HepG2 (cell line): Measurements from ENCODE around the gene NPW. TPM values are rescaled to one million over a fixed set of nuclear protein-coding genes. Genes with fewer than 3 reads are reported as not detected.
A peak's percentile ranks its signal among the peaks of the same experiment; 100 is the strongest.

ENCODE experiments used
- GTF3A ChIP-seq: sonication (generic); formaldehyde crosslinking; conservative IDR thresholded peaks from 2 replicates; pipeline ENCODE4 v1.4.0; 2020; ENCODE audit warnings: mild to moderate bottlenecking, missing genetic modification reagents
- HNRNPLL ChIP-seq: fragments of 200-400 bp; formaldehyde crosslinking; IDR thresholded peaks from 2 replicates; pipeline ENCODE4 v1.6.1; 2017; ENCODE audit warnings: mild to moderate bottlenecking, low read depth, low read length; ENCODE audit not compliant: poor library complexity, severe bottlenecking
- MYC ChIP-seq: sonication (generic); formaldehyde crosslinking; IDR thresholded peaks from 2 replicates; pipeline ENCODE4 v1.9.0; 2021; ENCODE audit warnings: missing genetic modification reagents, borderline replicate concordance
- POLR2AphosphoS5 ChIP-seq: IDR thresholded peaks from 2 replicates; pipeline ENCODE4 v1.6.1; 2012; ENCODE audit warnings: low read depth, low read length
- ZMYM3 ChIP-seq: sonication (generic); formaldehyde crosslinking; IDR thresholded peaks from 2 replicates; pipeline ENCODE4 v1.5.1; 2020; ENCODE audit warnings: mild to moderate bottlenecking, missing genetic modification reagents
- ZNF136 ChIP-seq: sonication (generic); formaldehyde crosslinking; IDR thresholded peaks from 2 replicates; pipeline ENCODE4 v1.8.1; 2022; ENCODE audit warnings: low read depth, mild to moderate bottlenecking, moderate library complexity, missing genetic modification reagents
- ZNF138 ChIP-seq: sonication (generic); formaldehyde crosslinking; IDR thresholded peaks from 2 replicates; pipeline ENCODE4 v1.5.0; 2020; ENCODE audit warnings: mild to moderate bottlenecking, low read depth, missing genetic modification reagents
- ZNF235 ChIP-seq: sonication (generic); formaldehyde crosslinking; IDR thresholded peaks from 2 replicates; pipeline ENCODE4 v1.8.1; 2023; ENCODE audit warnings: mild to moderate bottlenecking, missing genetic modification reagents, borderline replicate concordance
- ZNF263 ChIP-seq: sonication (generic); formaldehyde crosslinking; IDR thresholded peaks from 2 replicates; pipeline ENCODE4 v1.4.0; 2020; ENCODE audit warnings: missing genetic modification reagents
- ZNF543 ChIP-seq: sonication (generic); formaldehyde crosslinking; IDR thresholded peaks from 2 replicates; pipeline ENCODE4 v1.4.0; 2020; ENCODE audit warnings: mild to moderate bottlenecking, missing genetic modification reagents
- ZNF562 ChIP-seq: sonication (generic); formaldehyde crosslinking; IDR thresholded peaks from 2 replicates; pipeline ENCODE4 v1.8.0; 2022; ENCODE audit warnings: missing genetic modification reagents, borderline replicate concordance
- ZNF589 ChIP-seq: sonication (generic); formaldehyde crosslinking; conservative IDR thresholded peaks from 2 replicates; pipeline ENCODE4 v1.8.0; 2022; ENCODE audit warnings: mild to moderate bottlenecking, moderate library complexity, missing genetic modification reagents
- ZNF780A ChIP-seq: sonication (generic); formaldehyde crosslinking; IDR thresholded peaks from 2 replicates; pipeline ENCODE4 v1.8.0; 2022; ENCODE audit warnings: mild to moderate bottlenecking, missing genetic modification reagents, moderate library complexity
- ZNF816 ChIP-seq: sonication (generic); formaldehyde crosslinking; IDR thresholded peaks from 2 replicates; pipeline ENCODE4 v1.8.0; 2022; ENCODE audit warnings: missing genetic modification reagents, mild to moderate bottlenecking, borderline replicate concordance
- polyA plus RNA-seq, 8 experiments: library from polyadenylated mRNA; depleted of rRNA in 3 of 8; stranded (reverse) in 7 of 8; unstranded in 1 of 8; fragments of >200 nt; fragmentation: Illumina TruSeq in 4 of 8; extraction: Trizol in 4 of 8; gene quantifications; 2 replicates each; pipeline versions ENCODE4 v1.2.1 to v1.2.3, GENCODE V29; 2011 to 2016; ENCODE audit warnings: low read depth in 4 of 8, missing spikeins in 1 of 8, mixed read lengths in 1 of 8; ENCODE audit not compliant: insufficient read depth in 1 of 8
- total RNA-seq, 5 experiments: library from RNA; depleted of rRNA; stranded (reverse); fragments of >200 nt; fragmentation: Illumina TruSeq; extraction: Trizol; gene quantifications; 2 replicates each; pipeline ENCODE4 v1.2.3, GENCODE V29; 2016; ENCODE audit warnings: low read depth in 1 of 5
- TF ChIP-seq, protein P1 (sequence below): sonication (generic); formaldehyde crosslinking; IDR thresholded peaks from 2 replicates; pipeline ENCODE4 v1.4.0; 2020; ENCODE audit warnings: missing genetic modification reagents
- TF ChIP-seq, protein P2 (sequence below): sonication (generic); formaldehyde crosslinking; IDR thresholded peaks from 2 replicates; pipeline ENCODE4 v1.5.0; 2020; ENCODE audit warnings: missing genetic modification reagents, mild to moderate bottlenecking, borderline replicate concordance
- TF ChIP-seq, protein P3 (sequence below): sonication (generic); formaldehyde crosslinking; IDR thresholded peaks from 2 replicates; pipeline ENCODE4 v1.4.0; 2020; ENCODE audit warnings: missing genetic modification reagents
- TF ChIP-seq, protein P4 (sequence below): sonication (generic); formaldehyde crosslinking; IDR thresholded peaks from 2 replicates; pipeline ENCODE4 v1.5.1; 2020; ENCODE audit warnings: mild to moderate bottlenecking, missing genetic modification reagents

NPW gene
- total and polyA plus RNA-seq, 2 of the 13 experiments (the other 11 are each of a cell fraction or from before 2014, with no cell fraction given): 0.24 to 0.97 TPM

DNA sequence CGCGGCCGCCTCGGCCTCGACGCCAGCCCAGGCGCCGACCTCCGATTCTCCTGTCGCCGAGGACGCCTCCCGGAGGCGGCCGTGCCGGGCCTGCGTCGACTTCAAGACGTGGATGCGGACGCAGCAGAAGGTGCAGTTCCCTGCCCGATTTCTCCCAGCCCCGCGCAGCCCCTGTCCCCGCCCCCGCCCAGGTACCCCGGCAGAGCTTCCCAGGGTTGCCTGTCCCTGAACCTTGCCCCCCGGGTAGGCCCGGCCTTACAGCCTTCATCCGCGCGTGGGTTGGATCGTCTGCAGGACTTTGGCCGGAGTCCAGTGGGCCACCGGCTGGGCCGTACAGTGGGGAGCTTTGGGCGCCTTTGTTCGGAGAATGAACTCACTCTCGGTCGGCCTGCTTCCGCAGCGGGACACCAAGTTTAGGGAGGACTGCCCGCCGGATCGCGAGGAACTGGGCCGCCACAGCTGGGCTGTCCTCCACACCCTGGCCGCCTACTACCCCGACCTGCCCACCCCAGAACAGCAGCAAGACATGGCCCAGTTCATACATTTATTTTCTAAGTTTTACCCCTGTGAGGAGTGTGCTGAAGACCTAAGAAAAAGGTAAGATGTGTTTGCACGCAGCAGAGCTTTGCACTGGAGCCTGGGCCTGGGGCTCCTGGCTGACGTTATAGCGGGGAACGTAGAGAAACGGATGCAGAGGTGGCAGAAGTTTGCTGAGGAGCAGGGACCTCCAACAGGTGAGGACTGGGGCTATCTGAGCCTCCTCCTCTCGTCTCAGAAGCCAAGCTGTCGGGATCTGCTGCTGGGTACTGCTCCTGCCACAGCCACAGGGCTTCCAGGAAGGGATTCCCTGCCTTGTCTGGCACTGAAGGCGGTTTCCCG is 35.0 kb upstream of the NPW start (continued):
- TF ChIP-seq, protein P1, sequence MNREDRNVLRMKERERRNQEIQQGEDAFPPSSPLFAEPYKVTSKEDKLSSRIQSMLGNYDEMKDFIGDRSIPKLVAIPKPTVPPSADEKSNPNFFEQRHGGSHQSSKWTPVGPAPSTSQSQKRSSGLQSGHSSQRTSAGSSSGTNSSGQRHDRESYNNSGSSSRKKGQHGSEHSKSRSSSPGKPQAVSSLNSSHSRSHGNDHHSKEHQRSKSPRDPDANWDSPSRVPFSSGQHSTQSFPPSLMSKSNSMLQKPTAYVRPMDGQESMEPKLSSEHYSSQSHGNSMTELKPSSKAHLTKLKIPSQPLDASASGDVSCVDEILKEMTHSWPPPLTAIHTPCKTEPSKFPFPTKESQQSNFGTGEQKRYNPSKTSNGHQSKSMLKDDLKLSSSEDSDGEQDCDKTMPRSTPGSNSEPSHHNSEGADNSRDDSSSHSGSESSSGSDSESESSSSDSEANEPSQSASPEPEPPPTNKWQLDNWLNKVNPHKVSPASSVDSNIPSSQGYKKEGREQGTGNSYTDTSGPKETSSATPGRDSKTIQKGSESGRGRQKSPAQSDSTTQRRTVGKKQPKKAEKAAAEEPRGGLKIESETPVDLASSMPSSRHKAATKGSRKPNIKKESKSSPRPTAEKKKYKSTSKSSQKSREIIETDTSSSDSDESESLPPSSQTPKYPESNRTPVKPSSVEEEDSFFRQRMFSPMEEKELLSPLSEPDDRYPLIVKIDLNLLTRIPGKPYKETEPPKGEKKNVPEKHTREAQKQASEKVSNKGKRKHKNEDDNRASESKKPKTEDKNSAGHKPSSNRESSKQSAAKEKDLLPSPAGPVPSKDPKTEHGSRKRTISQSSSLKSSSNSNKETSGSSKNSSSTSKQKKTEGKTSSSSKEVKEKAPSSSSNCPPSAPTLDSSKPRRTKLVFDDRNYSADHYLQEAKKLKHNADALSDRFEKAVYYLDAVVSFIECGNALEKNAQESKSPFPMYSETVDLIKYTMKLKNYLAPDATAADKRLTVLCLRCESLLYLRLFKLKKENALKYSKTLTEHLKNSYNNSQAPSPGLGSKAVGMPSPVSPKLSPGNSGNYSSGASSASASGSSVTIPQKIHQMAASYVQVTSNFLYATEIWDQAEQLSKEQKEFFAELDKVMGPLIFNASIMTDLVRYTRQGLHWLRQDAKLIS (CRISPR knock-in tag): no peak
- TF ChIP-seq MYC (CRISPR knock-in tag) (peak; percentile 38; the same call in 1 of the 2 replicates), POLR2AphosphoS5 (peak; percentile 12), ZNF780A (CRISPR knock-in tag) (no peak), ZNF235 (CRISPR knock-in tag) (0 out of 2 replicates have a peak, but pooled peaks have one; percentile 67), ZNF136 (no peak), ZNF138 (CRISPR knock-in tag) (no peak), ZNF543 (CRISPR knock-in tag) (no peak), ZNF816 (CRISPR knock-in tag) (no peak), ZNF589 (CRISPR knock-in tag) (no peak), ZNF562 (CRISPR knock-in tag) (no peak), ZMYM3 (CRISPR knock-in tag) (no peak), ZNF263 (CRISPR knock-in tag) (peak; percentile 95), HNRNPLL (no peak), GTF3A (no peak; the same call in 1 of the 2 replicates)
- TF ChIP-seq, protein P2, sequence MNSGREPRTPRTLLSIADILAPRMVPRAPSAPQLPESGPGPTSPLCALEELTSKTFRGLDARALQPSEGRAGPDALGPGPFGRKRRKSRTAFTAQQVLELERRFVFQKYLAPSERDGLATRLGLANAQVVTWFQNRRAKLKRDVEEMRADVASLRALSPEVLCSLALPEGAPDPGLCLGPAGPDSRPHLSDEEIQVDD (CRISPR knock-in tag): peak; percentile 62; the same call in 1 of the 2 replicates
- TF ChIP-seq, protein P3, sequence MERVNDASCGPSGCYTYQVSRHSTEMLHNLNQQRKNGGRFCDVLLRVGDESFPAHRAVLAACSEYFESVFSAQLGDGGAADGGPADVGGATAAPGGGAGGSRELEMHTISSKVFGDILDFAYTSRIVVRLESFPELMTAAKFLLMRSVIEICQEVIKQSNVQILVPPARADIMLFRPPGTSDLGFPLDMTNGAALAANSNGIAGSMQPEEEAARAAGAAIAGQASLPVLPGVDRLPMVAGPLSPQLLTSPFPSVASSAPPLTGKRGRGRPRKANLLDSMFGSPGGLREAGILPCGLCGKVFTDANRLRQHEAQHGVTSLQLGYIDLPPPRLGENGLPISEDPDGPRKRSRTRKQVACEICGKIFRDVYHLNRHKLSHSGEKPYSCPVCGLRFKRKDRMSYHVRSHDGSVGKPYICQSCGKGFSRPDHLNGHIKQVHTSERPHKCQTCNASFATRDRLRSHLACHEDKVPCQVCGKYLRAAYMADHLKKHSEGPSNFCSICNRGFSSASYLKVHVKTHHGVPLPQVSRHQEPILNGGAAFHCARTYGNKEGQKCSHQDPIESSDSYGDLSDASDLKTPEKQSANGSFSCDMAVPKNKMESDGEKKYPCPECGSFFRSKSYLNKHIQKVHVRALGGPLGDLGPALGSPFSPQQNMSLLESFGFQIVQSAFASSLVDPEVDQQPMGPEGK (CRISPR knock-in tag): 0 out of 2 replicates have a peak, but pooled peaks have one; percentile 21
- TF ChIP-seq, protein P4, sequence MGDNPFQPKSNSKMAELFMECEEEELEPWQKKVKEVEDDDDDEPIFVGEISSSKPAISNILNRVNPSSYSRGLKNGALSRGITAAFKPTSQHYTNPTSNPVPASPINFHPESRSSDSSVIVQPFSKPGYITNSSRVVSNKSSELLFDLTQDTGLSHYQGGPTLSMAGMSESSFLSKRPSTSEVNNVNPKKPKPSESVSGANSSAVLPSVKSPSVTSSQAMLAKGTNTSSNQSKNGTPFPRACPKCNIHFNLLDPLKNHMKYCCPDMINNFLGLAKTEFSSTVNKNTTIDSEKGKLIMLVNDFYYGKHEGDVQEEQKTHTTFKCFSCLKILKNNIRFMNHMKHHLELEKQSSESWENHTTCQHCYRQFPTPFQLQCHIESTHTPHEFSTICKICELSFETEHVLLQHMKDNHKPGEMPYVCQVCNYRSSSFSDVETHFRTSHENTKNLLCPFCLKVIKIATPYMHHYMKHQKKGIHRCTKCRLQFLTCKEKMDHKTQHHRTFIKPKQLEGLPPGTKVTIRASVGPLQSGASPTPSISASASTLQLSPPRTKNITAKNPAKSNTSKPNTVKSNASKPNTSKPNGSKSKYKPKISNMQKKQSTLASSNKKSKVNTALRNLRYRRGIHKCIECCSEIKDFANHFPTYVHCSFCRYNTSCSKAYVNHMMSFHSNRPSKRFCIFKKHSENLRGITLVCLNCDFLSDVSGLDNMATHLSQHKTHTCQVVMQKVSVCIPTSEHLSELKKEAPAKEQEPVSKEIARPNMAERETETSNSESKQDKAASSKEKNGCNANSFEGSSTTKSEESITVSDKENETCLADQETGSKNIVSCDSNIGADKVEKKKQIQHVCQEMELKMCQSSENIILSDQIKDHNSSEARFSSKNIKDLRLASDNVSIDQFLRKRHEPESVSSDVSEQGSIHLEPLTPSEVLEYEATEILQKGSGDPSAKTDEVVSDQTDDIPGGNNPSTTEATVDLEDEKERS (CRISPR knock-in tag): no peak
